Measurements from ENCODE around the gene IFIT5. TPM values are rescaled to one million over a fixed set of nuclear protein-coding genes. Genes with fewer than 3 reads are reported as not detected.

The IFIT5 gene
- total and polyA plus RNA-seq, 11 donors = 5.4 to 21.0 (median 10.2) TPM

- intact Hi-C loops (cut with DNase I) = loop anchor here in 2 of 10 donors (2.0 to 5.0 kb wide), 2 partner anchors 17 to 47 kb away; partner anchors contain the start of gene IFIT3 (in 1 of the 2)
- no peaks in the 10 kb centered on the region for H3K36me3 ChIP-seq
Observed at GRCh38 chr10:89373916-89374711, 40.3 kb upstream of the IFIT5 start.

GRCh38 chr10:89374713-89375141, 39.6 kb upstream of the IFIT5 start:
- peak in 1 of 5 donors; percentile 27 for DNase-seq
- Histone ChIP-seq H3K27me3 (no peaks in the 10 kb centered on the region), H3K27ac (peak overlapping the region; percentile 79 to 88 (median 84)), H3K9me3 (no peaks in the 10 kb centered on the region), H3K4me1 (peaks cover 6 to 27% (median 22%) of the 10 kb centered on the region in 12 donors), H3K4me3 (peak overlapping the region in 2 of 12 donors; percentile 7 to 21), H3K36me3 (no peaks in the 10 kb centered on the region)
- TF ChIP-seq CTCF (IDR thresholded peaks at IDR 0.05) (no peak), POLR2A (IDR thresholded peaks at IDR 0.05) (no peak)
- peak; percentile 37 to 47 (median 40) for ATAC-seq
- intact Hi-C loops (cut with DNase I) = loop anchor here in 2 of 10 donors (2.0 to 5.0 kb wide), 2 partner anchors 16 to 47 kb away; partner anchors contain the start of gene IFIT3 (in 1 of the 2)

More at GRCh38 chr10:89373916-89374711, 40.3 kb upstream of the IFIT5 start:
- no peaks in the 10 kb centered on the region for H3K27me3 ChIP-seq
- peak overlapping the region in 5 of 12 donors; percentile 4 to 22 (median 11) for H3K4me3 ChIP-seq
- no peak for TF ChIP-seq CTCF (IDR thresholded peaks at IDR 0.05)
- TF ChIP-seq POLR2A (IDR thresholded peaks at IDR 0.05) = no peak
- peaks cover 6 to 32% (median 26%) of the 10 kb centered on the region in 12 donors for H3K4me1 ChIP-seq
- peak overlapping the region; percentile 79 to 88 (median 84) for H3K27ac ChIP-seq
- peak; percentile 98 to 99 (median 98) for ATAC-seq
- WGBS, 4 donors = 2 to 11% (median 4%) methylated on average over 3 of the region's 3 CpGs
- no peaks in the 10 kb centered on the region for H3K9me3 ChIP-seq
- DNase-seq = peak in 4 of 5 donors; percentile 86 to 91 (median 88)

- intact Hi-C loops (cut with DNase I) = no loop called here
- Histone ChIP-seq H3K9me3 (no peaks in the 10 kb centered on the region), H3K27me3 (no peaks in the 10 kb centered on the region), H3K27ac (no peak within 1 kb of the TSS), H3K4me1 (peaks cover 6 to 25% (median 21%) of the 10 kb centered on the region in 12 donors), H3K36me3 (no peaks in the 10 kb centered on the region), H3K4me3 (no peak within 1 kb of the TSS)
- ATAC-seq (no peak), DNase-seq (no peak)
- no peak for TF ChIP-seq POLR2A (IDR thresholded peaks at IDR 0.05)
- no peak for TF ChIP-seq CTCF (IDR thresholded peaks at IDR 0.05)
- 81 to 94% (median 92%) methylated on average over 5 of the region's 5 CpGs for WGBS, 4 donors
Observed at GRCh38 chr10:89377705-89378637, 36.4 kb upstream of the IFIT5 start, which contains the start of gene IFIT1B. TSS of gene IFIT1B (plus strand) at chr10:89378056. CDS start at chr10:89378136, 80 bp downstream.

Data from heart left ventricle (tissue), 16 donors.